GM23248 (cell line): ENCODE data around the gene REXO1. TPM values are rescaled to one million over a fixed set of nuclear protein-coding genes. Genes with fewer than 3 reads are reported as not detected.
A peak's percentile ranks its signal among the peaks of the same experiment; 100 is the strongest.

Source experiments
- DNase-seq: peaks from one replicate; pipeline ENCODE4 v3.0.0-alpha.2; 2015
- H2AFZ ChIP-seq: fragments of 200-600 bp; sonication (generic); 2 replicates; pipeline ENCODE4 v1.6.1; 2016; ENCODE audit warnings: antibody characterized with exemption
- H3F3A ChIP-seq: fragments of 200-600 bp; sonication (generic); 2 replicates; pipeline ENCODE4 v1.6.1; 2016; ENCODE audit warnings: mild to moderate bottlenecking, antibody characterized with exemption, mixed run types; ENCODE audit not compliant: insufficient read depth
- H3K27ac ChIP-seq: fragments of 200-600 bp; sonication (generic); 2 replicates; pipeline ENCODE4 v1.5.1; 2016; ENCODE audit warnings: mild to moderate bottlenecking
- H3K27me3 ChIP-seq: fragments of 200-600 bp; sonication (generic); replicated peaks from 2 replicates; pipeline ENCODE4 v1.6.1; 2016; ENCODE audit warnings: mild to moderate bottlenecking; ENCODE audit not compliant: insufficient read depth
- H3K36me3 ChIP-seq: fragments of 200-600 bp; sonication (generic); 2 replicates; pipeline ENCODE4 v1.6.1; 2016; ENCODE audit warnings: low read depth, mild to moderate bottlenecking
- H3K4me1 ChIP-seq: fragments of 200-600 bp; sonication (generic); 2 replicates; pipeline ENCODE4 v1.6.1; 2016; ENCODE audit warnings: mild to moderate bottlenecking; ENCODE audit not compliant: insufficient read depth
- H3K4me2 ChIP-seq: fragments of 200-600 bp; sonication (generic); one replicate; pipeline ENCODE4 v1.6.1; 2016; ENCODE audit warnings: mild to moderate bottlenecking; ENCODE audit not compliant: unreplicated experiment
- H3K4me3 ChIP-seq: fragments of 200-600 bp; sonication (generic); 2 replicates; pipeline ENCODE4 v1.5.1; 2016; ENCODE audit warnings: mild to moderate bottlenecking
- H3K79me2 ChIP-seq: fragments of 200-600 bp; sonication (generic); 2 replicates; pipeline ENCODE4 v1.6.1; 2016; ENCODE audit warnings: mild to moderate bottlenecking; ENCODE audit not compliant: insufficient read depth
- H3K9ac ChIP-seq: fragments of 200-600 bp; sonication (generic); 2 replicates; pipeline ENCODE4 v1.6.1; 2016; ENCODE audit warnings: mild to moderate bottlenecking
- H3K9me2 ChIP-seq: fragments of 200-600 bp; sonication (generic); 2 replicates; pipeline ENCODE4 v1.6.1; 2016; ENCODE audit warnings: mixed run types, mild to moderate bottlenecking, moderate library complexity; ENCODE audit not compliant: insufficient read depth
- H3K9me3 ChIP-seq: fragments of 200-600 bp; sonication (generic); one replicate; pipeline ENCODE4 v1.6.1; 2017; ENCODE audit warnings: low read depth
- H4K20me1 ChIP-seq: fragments of 200-600 bp; sonication (generic); 2 replicates; pipeline ENCODE4 v1.6.0; 2016; ENCODE audit not compliant: insufficient read depth
- EZH2 ChIP-seq: fragments of 200-600 bp; sonication (generic); IDR thresholded peaks from 2 replicates; pipeline ENCODE4 v1.6.1; 2018; ENCODE audit warnings: antibody characterized with exemption, mild to moderate bottlenecking; ENCODE audit not compliant: insufficient read depth, poor library complexity, severe bottlenecking
- EZH2phosphoT487 ChIP-seq: fragments of 200-600 bp; sonication (generic); IDR thresholded peaks from 2 replicates; pipeline ENCODE4 v1.6.1; 2018; ENCODE audit warnings: antibody characterized with exemption, moderate library complexity, mild to moderate bottlenecking, low read depth; ENCODE audit not compliant: insufficient read depth
- WGBS, 2 experiments: methylation state at CpG; one replicate each; pipeline ENCODE4 v1.1.6; 2015 to 2017; ENCODE audit warnings: low lambda C conversion rate in 2 of 2, low coverage in 1 of 2; ENCODE audit errors: missing lambda C conversion rate in 2 of 2; 5-methylcytosine and 5-hydroxymethylcytosine counted together
- in situ Hi-C: fragments of 300-500 bp; cut with MboI; formaldehyde crosslinking; loops from 2 replicates; pipeline ENCODE4 v1.15.0; 2020
- polyA plus RNA-seq: library from polyadenylated mRNA; unstranded; fragments of >200 nt; fragmentation: Nextera tagmentation; extraction: Ambion mirVana; gene quantifications from 2 replicates; pipeline ENCODE4 v1.2.1, GENCODE V29; 2016
- total RNA-seq: library from RNA; depleted of rRNA; stranded (reverse); fragments of >200 nt; shearing (Covaris generic); gene quantifications from 2 replicates; pipeline ENCODE4 v1.2.3, GENCODE V29; 2014

REXO1 gene
- total and polyA plus RNA-seq, 2 experiments from 2014 or later, result 4.9 to 5.2 TPM

GRCh38 chr19:1782521-1782920, 65.8 kb downstream of the REXO1 start:
- H3K9ac ChIP-seq, result no peak overlapping the region
- no peaks in the 10 kb centered on the region for H3K9me2 ChIP-seq
- no peak for TF ChIP-seq EZH2
- TF ChIP-seq EZH2phosphoT487, result no peak
- no peaks in the 10 kb centered on the region for H4K20me1 ChIP-seq
- no peaks in the 10 kb centered on the region for H3K9me3 ChIP-seq
- no peak overlapping the region for H3K4me3 ChIP-seq
- H3F3A ChIP-seq, result no peaks in the 10 kb centered on the region
- H3K4me1 ChIP-seq, result no peaks in the 10 kb centered on the region
- in situ Hi-C loops, result no loop called here
- no peak overlapping the region for H3K4me2 ChIP-seq
- 25 to 30% methylated on average over 6 to 7 of the region's 7 CpGs for WGBS, 2 experiments
- DNase-seq, result peak; percentile 26
- H3K27me3 ChIP-seq, result peaks cover 28% of the 10 kb centered on the region
- no peaks in the 10 kb centered on the region for H3K79me2 ChIP-seq
- H3K27ac ChIP-seq, result no peak overlapping the region
- H2AFZ ChIP-seq, result no peak overlapping the region
- no peaks in the 10 kb centered on the region for H3K36me3 ChIP-seq

- 21 to 22% methylated on average over 12 to 14 of the region's 14 CpGs for WGBS, 2 experiments
- Histone ChIP-seq H3K4me1 (no peaks in the 10 kb centered on the region), H3K9me3 (no peaks in the 10 kb centered on the region), H3K4me2 (no peak overlapping the region), H3K36me3 (no peaks in the 10 kb centered on the region), H3K4me3 (no peak overlapping the region), H3K9me2 (no peaks in the 10 kb centered on the region), H3K9ac (no peak overlapping the region), H4K20me1 (no peaks in the 10 kb centered on the region), H3F3A (no peaks in the 10 kb centered on the region), H2AFZ (no peak overlapping the region), H3K27me3 (peaks cover 47% of the 10 kb centered on the region), H3K79me2 (no peaks in the 10 kb centered on the region), H3K27ac (no peak overlapping the region)
- peak; percentile 75 for DNase-seq
- TF ChIP-seq EZH2 (no peak), EZH2phosphoT487 (no peak)
- in situ Hi-C loops, result no loop called here
These were observed 67.9 kb downstream of the REXO1 start for GRCh38 chr19:1780272-1780958.

GRCh38 chr19:1779574-1779973, 68.7 kb downstream of the REXO1 start:
- no peaks in the 10 kb centered on the region for H3F3A ChIP-seq
- H3K4me2 ChIP-seq, result no peak overlapping the region
- H3K4me1 ChIP-seq, result no peaks in the 10 kb centered on the region
- DNase-seq, result no peak
- H3K9me2 ChIP-seq, result no peaks in the 10 kb centered on the region
- no peak overlapping the region for H3K4me3 ChIP-seq
- no peak overlapping the region for H2AFZ ChIP-seq
- 17 to 19% methylated on average over 16 of the region's 16 CpGs for WGBS, 2 experiments
- TF ChIP-seq EZH2phosphoT487, result no peak
- TF ChIP-seq EZH2, result no peak
- peaks cover 56% of the 10 kb centered on the region for H3K27me3 ChIP-seq
- H3K36me3 ChIP-seq, result no peaks in the 10 kb centered on the region
- no peaks in the 10 kb centered on the region for H3K9me3 ChIP-seq
- no peak overlapping the region for H3K9ac ChIP-seq
- H3K79me2 ChIP-seq, result no peaks in the 10 kb centered on the region
- in situ Hi-C loops, result no loop called here
- H3K27ac ChIP-seq, result no peak overlapping the region
- no peaks in the 10 kb centered on the region for H4K20me1 ChIP-seq

- in situ Hi-C loops, result no loop called here
- H3K4me2 ChIP-seq, result no peak overlapping the region
- H3K27me3 ChIP-seq, result peaks cover 67% of the 10 kb centered on the region
- no peak overlapping the region for H3K9ac ChIP-seq
- no peaks in the 10 kb centered on the region for H3K79me2 ChIP-seq
- H3F3A ChIP-seq, result no peaks in the 10 kb centered on the region
- no peaks in the 10 kb centered on the region for H3K9me3 ChIP-seq
- no peak overlapping the region for H3K4me3 ChIP-seq
- no peak for DNase-seq
- H3K9me2 ChIP-seq, result no peaks in the 10 kb centered on the region
- no peak overlapping the region for H3K27ac ChIP-seq
- H3K4me1 ChIP-seq, result no peaks in the 10 kb centered on the region
- WGBS, 2 experiments, result 46 to 47% methylated on average over 10 of the region's 10 CpGs
- H3K36me3 ChIP-seq, result no peaks in the 10 kb centered on the region
- H2AFZ ChIP-seq, result no peak overlapping the region
- no peaks in the 10 kb centered on the region for H4K20me1 ChIP-seq
- TF ChIP-seq EZH2phosphoT487 (no peak), EZH2 (no peak)
These were observed 71.1 kb downstream of the REXO1 start for GRCh38 chr19:1777149-1777548.
